HG03378 (cell line): ENCODE results near the gene NUSAP1.
"Not testable (repeated sequence)": the region's sequence is repeated elsewhere in the genome, so short reads cannot be mapped to it uniquely, and the experiment has no call there.

ENCODE experiments used
- ATAC-seq: cut with Tn5 transposase; IDR thresholded peaks from one replicate; pipeline ENCODE4 v1.9.1; 2021; ENCODE audit warnings: mild to moderate bottlenecking, moderate library complexity; ENCODE audit not compliant: unreplicated experiment

The NUSAP1 gene, protein sequence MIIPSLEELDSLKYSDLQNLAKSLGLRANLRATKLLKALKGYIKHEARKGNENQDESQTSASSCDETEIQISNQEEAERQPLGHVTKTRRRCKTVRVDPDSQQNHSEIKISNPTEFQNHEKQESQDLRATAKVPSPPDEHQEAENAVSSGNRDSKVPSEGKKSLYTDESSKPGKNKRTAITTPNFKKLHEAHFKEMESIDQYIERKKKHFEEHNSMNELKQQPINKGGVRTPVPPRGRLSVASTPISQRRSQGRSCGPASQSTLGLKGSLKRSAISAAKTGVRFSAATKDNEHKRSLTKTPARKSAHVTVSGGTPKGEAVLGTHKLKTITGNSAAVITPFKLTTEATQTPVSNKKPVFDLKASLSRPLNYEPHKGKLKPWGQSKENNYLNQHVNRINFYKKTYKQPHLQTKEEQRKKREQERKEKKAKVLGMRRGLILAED

DNA sequence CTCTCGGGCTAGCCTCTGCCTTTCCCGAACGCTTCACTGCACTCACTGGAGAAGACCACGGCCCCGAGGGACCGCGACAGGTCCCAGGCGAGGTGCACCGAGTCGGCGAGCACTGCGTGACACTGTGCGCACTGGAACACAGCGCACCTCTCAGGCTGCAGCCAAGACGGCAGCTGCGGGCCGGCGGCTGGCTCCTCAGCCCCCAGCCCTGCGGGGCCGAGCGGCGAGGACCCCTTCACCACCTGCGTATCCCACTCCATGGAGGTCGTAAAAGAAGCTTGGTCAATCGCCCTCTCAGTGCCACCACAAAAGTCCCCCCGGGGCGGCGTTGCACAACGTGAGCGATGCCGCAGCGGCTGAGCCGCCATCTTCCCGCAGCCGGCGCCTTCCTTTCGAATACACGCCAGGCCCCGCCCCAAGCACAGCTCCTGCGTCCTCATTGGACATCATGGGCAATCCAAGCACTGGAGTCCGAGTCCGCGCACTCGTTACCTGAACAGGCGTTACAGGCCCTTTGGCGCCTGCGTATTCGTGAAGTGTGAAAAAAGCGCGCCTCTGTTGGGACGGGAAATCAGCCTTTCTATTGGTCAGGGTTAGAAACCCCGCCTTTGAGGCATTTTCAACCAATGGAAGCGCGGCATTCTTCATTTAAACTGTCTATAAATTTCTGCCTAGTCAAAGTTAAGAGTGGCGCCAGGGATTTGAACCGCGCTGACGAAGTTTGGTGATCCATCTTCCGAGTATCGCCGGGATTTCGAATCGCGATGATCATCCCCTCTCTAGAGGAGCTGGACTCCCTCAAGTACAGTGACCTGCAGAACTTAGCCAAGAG lies at the start of gene NUSAP1, which contains the start of gene OIP5:
TSS of gene NUSAP1 (plus strand) at position 688 of the 832 bp plus-strand sequence. CDS start at position 765, 77 bp downstream.
TSS of gene OIP5 (minus strand) at position 398 of the 832 bp plus-strand sequence. CDS start at position 368, 30 bp downstream.
- ATAC-seq: peak; percentile 82

DNA sequence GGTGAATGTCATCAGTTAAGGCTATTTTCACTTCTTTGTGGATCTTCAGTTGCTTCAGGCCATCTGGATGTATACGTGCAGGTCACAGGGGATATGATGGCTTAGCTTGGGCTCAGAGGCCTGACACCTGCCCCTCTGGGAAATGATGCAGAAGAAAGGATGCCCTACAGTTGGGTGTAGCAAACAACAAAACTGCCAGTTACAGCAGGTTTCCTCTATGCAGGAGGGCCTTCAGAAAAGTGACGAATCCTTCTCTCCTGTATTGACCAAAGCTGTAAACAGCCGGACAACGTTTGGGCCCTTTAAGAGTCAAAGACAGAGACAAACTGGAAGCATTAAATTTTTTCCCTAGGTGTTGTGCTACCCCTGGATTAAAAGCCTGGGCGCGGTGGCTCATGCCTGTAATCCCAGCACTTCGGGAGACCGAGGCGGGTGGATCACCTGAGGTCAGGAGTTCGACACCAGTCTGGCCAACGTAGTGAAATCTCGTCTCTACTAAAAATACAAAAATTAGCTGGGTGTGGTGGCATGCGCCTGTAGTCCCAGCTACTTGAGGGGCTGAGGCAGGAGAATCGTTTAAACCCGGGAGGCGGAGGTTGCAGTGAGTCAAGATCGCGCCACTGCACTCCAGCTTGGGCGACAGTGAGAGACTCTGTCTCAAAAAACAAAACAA lies 49.6 kb upstream of the NUSAP1 start:
- not testable (repeated sequence) for ATAC-seq

DNA sequence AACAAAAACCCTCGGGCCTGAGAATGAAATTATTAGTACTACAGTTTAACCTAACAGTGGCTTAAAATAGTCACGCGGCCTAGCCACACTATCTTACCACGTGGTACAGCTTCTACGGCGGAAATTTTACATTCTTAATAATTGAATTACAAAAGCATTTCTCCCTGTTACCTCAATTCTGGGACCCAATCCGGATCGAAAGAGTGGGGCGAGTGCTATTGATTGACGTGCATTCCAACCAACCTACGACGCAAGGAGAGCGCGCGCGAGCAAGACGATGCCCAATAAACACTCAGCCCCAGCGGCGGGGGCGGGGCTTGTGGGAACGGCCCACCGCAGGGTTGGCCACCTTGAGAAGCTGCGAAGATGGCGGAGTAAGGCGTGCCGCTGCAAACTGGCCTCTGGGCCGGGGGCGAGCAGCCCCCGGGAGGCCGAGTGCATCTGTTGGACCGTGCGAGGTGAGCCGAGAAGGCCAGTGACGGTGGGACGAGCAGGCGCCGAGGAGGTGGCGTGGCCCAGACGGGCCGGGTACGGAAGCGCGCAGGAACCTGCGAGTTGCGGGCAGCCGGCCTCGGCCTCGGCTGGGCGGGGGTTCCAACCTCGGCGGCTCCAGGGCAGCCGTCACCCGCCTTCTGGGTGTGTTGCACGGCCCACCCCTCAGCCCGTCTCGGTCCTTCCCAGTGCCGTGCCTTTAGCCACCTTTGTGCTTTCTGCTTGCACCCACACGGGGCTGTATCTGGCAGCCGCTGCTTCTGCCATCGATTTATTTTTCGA lies 48.8 kb upstream of the NUSAP1 start:
- peak; percentile 94 for ATAC-seq

DNA sequence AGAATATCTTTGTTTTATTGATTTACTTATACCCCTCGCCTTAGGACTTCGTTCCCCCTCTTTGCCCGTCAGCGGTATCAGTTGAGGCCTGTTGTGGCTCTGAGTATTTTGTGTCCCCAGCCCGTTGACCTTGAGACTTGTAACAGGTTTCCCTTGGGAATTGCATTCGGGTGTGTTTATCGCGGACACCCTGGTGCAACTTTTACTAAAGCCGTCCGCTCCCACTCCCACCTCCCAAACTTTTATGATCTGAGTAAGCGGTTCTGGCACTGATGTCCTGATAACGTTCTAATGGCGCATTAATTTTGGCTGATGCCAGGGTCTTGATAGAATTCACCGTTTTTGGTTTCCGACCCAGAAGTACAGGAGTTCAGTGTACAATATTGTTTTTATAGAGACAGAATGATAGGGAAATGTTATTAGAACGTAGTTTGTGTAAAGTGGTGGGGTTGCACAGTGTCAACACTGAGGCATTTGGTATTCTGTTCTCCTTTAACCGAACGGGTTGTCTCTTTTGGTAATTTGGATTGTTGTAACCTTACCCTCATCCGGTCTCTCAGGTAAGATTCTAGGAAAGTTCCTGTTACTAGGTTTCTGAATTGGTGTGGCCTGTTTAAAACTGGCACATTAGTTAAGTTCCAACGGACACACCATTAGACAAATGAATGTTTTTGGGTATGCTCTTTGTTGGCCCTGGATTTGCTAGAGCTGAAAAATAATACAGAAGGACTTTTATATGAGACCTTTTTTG lies 48.1 kb upstream of the NUSAP1 start:
- no peak for ATAC-seq

DNA sequence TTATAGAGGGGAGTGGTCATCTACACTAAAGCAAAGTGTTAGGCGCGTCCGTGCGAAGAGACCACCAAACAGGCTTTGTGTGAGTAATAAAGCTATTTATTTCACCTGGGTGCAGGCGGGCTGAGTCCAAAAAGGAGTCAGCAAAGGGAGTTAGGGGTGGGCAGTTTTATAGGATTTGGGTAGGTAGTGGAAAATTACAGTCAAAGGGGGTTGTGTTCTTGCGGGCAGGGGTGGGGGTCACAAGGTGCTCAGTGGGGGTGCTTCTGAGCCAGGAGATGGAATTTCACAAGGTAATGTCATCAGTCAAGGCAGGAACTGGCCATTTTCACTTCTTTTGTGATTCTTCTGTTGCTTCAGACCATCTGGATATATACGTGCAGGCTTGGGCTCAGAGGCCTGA lies 47.4 kb upstream of the NUSAP1 start:
- ATAC-seq: no peak

DNA sequence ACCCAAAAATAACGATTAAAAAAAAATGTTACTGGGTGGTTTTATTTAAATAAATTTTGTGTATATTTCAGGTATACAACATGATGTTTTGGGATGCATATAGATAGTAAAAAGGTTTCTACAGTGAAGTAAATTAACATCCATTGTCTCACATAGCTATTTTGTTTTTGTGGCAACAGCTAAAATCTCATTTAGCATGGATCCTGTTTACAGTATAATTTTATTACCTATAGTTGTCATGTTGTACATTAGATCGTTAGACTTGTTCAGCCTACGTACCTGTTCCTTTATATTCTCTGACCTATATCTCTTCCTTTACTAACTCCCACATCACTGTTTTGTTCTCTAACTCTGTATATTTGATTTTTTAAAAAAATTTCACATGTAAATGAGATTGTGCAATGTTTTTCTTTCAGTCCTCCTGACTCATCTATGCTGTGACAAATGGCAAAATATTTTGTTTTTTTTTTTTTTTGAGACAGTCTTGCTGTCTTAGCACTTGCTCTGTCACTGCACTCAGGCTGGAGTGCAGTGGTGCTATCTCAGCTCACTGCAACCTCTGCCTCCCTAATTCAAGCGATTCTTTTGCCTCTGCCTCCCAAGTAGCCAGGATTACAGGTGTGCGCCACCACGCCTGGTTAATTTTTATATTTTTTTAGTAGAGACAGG lies 45.9 kb upstream of the NUSAP1 start:
- ATAC-seq: no peak

DNA sequence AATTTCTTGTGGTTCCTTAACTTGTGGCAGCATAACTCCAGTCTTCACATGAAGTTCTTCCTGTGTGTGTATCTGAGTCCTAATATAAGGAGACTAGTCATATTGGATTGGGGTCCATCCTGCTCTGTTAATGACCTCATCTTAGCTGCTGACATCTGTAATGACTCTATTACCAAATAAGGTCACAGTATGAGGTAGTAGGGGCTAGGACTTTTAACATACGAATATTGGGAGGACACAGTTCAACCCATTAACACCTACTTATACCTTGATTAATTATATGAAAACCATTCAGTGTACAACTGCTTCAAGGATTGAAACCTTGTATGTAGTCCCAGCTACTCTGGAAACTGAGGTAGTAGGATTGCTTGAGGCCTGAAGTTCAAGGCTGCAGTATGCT lies 44.2 kb upstream of the NUSAP1 start:
- no peak for ATAC-seq

DNA sequence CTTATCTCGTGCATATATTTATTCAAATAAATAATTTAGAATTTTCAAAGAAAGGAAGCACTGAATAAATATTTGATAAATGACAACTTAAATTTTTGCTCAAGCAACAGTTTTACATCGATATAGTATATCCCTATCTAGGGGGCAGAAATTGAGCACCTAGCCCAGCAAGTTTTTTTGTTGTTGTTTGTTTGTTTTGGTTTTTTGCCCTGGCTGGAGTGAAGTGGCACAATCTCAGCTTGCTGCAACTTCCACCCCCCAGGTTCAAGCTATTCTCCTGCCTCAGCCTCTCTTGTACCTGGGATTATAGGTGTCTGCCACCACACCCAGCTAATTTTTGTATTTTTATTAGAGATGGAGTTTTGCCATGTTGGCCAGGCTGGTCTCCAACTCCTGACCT lies 42.7 kb upstream of the NUSAP1 start:
- no peak for ATAC-seq

DNA sequence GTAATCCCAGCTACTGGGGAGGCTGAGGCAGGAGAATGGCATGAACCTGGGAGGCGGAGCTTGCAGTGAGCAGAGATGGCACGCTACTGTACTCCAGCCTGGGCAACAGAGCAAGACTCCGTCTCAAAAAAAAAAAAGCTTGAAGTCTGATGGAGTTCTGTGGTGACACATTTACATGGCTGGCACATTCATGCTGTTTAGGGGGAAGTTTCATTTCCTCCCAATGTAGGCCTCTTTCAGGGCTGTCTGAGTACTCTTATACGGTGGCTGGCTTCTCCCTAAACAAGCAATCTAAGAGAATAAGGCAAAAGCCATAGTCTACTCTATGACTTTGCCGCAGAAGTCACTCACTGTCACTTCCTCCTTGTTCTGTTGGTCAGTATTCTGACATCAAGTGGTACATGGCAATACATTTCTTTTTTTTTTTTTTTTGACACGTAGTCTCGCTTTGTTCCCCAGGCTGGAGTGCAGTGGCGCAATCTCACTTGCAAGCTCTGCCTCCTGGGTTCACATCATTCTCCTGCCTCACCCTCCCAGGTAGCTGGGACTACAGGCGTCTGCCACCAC lies 41.5 kb upstream of the NUSAP1 start:
- ATAC-seq: peak; percentile 67

DNA sequence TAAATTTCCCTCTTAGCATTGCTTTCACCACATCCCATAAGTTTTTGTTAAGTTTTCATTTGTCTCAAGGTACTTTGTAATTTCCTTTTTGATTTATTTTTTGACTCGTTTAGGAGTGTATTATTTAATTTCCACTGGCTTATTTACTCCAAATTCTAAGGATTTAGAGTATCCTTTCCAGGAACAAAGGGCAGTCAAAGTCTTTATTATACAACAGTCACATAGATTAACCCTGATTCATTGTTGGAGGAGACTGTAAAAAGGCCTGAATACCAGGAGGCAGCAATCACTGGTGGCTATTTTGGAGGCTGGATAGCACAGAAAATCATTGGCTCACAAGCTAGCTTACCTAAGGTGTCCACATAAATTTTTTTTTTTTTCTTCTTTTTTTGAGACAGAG lies 40.2 kb upstream of the NUSAP1 start:
- ATAC-seq: no peak

DNA sequence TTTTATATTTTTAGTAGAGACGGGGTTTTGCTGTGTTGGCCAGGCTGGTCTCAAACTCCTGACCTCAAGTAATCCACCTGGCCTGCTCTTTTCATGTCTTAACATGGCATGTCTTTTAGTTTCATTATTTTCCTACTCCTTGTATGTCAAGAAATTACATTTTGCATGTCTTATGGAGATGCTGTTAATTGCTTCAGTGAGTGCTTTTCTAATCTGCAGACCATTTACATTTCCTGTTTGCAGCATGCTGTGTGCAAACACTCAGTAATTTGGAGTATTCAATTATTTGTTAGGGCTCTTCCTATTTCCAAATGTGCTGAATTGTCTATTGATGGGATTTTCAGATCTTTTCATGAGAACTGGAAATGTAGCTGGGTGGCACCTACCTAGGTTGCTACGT lies 31.5 kb upstream of the NUSAP1 start:
- not testable (repeated sequence) for ATAC-seq

DNA sequence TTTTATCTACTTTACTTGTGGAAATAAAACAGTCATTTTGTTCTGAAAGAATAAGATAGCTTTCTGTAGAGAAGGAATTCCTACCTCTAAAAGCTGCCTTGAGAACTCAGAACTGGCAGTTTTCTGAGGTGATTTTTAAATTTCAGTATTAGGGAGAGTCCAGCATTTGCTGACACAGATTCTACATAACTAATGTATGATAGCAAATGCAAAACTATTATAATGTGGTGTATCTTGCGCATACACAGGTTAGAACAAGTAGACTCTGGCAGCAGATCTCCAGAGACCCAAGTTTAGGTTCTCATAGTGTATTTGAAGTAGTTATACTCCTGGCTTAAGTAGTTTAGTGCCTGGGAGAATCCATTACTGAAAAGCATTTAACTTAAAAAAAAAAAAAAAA lies 31.1 kb upstream of the NUSAP1 start:
- ATAC-seq: no peak

DNA sequence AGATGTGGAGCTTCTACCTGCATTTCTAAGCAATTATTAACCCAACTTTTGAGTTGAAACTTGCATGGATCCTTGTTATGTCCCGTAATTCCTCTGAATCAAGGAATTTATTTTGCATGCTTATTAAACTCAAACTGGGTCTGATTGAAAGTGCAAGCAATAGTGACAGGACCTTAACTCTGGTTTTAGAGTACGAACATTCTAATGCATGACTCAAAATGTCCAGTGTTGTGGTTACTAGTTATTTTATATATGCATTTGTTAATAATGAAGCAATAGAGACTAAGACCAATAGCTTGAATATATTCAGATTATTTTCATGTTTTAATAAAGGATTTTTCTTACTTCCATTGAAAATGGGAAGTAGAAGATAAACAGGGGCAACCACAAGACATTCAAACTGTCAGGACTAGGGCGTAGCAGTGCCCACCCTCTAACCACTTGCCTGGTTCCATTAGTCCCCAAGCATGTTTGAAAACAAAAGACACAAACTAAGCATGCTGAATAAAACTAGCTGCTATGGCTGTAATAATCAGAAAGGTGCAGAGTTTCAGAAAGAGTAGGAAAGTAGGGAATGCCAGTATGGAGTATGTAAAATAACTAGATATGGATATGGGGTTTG lies 28.4 kb upstream of the NUSAP1 start:
- no peak for ATAC-seq

DNA sequence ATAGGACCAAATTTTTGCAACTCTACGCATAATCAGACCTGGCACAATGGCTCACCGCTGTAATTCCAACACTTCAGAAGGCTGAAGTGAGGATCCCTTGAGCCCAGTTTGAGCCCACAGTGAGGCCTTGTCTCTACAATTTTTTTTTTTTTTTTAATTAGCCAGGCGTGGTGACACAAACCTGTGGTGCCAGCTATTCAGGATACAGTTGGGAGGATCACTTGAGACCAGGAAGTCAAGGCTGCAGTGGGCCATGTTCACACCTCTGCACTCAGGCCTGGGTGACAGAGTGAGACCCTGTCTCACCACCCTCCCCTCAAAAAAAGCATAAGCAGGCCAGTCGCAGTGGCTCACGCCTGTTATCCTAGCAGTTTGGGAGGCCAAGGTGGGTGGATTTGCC lies 25.0 kb upstream of the NUSAP1 start:
- no peak for ATAC-seq

DNA sequence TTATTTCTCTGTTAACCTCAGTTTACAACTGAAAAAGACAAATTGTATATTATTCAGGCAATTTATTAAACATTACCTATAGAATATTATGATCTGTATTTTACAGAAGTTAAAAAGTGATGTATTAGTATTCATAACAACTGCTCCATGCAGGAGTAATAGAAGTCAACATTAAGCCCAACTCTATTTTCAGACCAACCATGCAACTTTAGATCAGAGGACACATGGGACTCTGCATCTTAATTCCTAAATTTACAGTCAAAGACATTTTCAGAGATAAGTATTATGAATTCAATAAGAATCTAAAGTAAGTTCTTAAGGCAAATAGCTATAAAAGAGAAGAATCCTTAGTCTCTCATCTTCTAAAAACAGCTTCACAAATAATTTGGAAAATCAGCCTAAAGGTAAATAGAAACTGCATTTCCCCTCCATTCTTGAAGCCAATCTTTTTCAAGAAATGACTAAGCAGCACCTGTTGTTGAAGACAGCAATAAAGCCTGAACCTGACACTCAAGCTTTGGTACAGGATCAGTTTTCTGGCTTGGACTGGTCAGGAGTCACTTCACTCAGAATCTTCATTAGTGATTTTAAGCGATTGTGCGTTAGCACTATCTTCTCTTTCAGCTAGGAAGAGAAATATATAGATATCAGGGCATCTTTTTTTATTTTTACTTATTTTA lies 23.3 kb upstream of the NUSAP1 start:
- no peak for ATAC-seq

DNA sequence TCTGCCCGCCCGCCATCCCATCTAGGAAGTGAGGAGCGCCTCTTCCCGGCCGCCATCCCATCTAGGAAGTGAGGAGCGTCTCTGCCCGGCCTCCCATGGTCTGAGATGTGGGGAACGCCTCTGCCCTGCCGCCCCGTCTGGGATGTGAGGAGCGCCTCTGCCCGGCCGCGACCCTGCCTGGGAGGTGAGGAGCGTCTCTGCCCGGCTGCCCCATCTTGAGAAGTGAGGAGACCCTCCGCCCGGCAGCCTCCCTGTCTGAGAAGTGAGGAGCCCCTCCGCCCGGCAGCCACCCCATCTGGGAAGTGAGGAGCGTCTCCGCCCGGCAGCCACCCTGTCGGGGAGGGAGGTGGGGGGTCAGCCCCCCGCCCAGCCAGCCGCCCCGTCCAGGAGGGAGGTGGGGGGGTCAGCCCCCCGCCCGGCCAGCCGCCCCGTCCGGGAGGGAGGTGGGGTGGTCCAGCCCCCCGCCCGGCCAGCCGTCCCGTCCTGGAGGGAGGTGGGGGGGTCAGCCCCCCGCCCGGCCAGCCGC lies 11.8 kb upstream of the NUSAP1 start:
- not testable (repeated sequence) for ATAC-seq

DNA sequence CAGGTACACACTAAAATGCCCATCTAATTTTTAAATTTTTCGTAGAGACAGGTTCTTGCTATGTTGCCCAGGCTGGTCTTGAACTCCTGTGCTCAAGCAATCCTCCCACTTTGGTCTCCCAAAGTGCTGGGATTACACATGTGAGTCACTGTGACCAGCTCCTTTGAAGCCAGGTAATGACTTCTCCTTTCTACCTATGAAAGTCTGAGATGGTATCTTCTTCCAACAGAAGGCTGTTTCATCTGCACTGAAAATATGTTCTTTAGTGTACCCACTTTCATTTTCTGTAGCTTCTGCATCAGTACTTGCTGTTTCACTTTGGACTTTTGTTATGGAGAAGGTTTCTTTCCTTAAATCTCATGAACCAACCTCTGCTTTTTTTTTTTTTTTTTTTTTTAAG lies 9.1 kb upstream of the NUSAP1 start:
- no peak for ATAC-seq

DNA sequence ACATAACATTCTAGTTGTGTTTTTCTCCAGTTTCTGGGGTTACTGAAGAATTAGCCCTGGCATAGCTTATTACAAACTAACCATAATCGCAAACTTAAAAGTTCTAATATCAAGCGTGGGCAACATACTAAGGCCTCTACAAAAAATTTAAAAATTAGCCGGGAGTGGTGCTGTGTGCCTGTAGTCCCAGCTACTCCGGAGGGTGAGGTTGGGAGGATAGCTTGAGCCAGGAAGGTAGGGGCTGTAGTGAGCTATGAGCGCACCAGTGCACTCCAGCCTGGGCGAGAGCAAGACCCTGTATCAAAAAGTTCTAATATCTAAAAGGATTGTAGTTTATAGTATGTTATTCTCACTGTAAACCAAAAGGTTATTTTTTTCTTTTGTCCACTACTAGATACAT lies 1.4 kb upstream of the NUSAP1 start:
- no peak for ATAC-seq
